ENCODE data around the gene CCDC149.

- TF ChIP-seq PATZ1 (CRISPR knock-in tag; IDR thresholded peaks at IDR 0.05; ENCODE audit: borderline replicate concordance) (no peak), ZFP3 (CRISPR knock-in tag; IDR thresholded peaks at IDR 0.05) (no peak), BACH2 (CRISPR knock-in tag; IDR thresholded peaks at IDR 0.05; ENCODE audit: borderline replicate concordance) (no peak), OSR1 (CRISPR knock-in tag; IDR thresholded peaks at IDR 0.05) (no peak), ZC3H10 (CRISPR knock-in tag; IDR thresholded peaks at IDR 0.05) (no peak), ARNTL (CRISPR knock-in tag; IDR thresholded peaks at IDR 0.05; ENCODE audit: borderline replicate concordance, low read depth) (no peak), GLIS3 (CRISPR knock-in tag; IDR thresholded peaks at IDR 0.05) (no peak), POU6F1 (CRISPR knock-in tag; IDR thresholded peaks at IDR 0.05; ENCODE audit: borderline replicate concordance, low read depth) (no peak), ZNF565 (CRISPR knock-in tag; conservative IDR thresholded peaks at IDR 0.05; ENCODE audit: low read depth) (no peak), ZNF70 (CRISPR knock-in tag; IDR thresholded peaks at IDR 0.05) (no peak), ESRRG (CRISPR knock-in tag; IDR thresholded peaks at IDR 0.05) (no peak)
Measured at GRCh38 chr4:24887881-24888430, 24.9 kb downstream of the CCDC149 start.

All from SK-N-SH treated with all-trans-retinoic acid at 6 μM for 48 hours (cell line).